Activated naive CD8-positive, alpha-beta T cell treated with anti-CD3 and anti-CD28 coated beads, Interleukin-2, amount 50 U/mL, for 16 hours (primary cell): ENCODE data around the gene GSTA1.
"Not testable (repeated sequence)": the region's sequence is repeated elsewhere in the genome, so short reads cannot be mapped to it uniquely, and the experiment has no call there.

Experiments used
- DNase-seq: peaks from one replicate; pipeline ENCODE4 v3.0.0-alpha.2; 2020; ENCODE audit warnings: low read depth, low spot score

Gene GSTA1

DNA sequence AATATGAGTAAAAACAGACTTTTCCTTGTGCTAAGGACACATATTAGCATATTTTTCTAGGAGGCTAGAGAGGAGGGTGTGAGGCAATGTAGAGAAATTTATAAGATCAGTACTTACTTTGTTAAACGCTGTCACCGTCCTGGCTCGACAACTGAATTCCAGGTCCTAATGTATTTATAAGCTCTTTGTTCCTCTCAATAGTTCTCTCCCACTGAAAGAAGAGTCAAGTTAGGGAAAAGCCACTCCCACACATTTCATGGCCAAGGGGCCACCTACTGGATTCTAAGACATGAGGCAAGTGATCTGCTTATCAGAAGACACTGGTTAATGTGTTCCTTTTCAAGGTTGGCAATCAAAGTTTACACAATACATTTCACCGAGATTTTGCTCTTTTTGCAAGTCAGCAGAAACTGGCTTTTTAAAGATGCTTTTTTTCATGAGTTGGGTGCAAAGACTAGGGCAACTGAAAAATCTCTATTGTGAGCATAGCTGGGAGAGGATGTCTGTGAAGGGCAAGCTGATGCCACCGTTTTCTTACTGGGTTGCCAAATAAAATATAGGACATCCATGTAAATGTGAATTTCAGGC, at the start of gene GSTA1:
Gene GSTA1 (minus strand): TSS at position 149 of the 588 bp plus-strand sequence. CDS start 4,549 bp downstream, outside the sequence.
- DNase-seq, result not testable (repeated sequence)

DNA sequence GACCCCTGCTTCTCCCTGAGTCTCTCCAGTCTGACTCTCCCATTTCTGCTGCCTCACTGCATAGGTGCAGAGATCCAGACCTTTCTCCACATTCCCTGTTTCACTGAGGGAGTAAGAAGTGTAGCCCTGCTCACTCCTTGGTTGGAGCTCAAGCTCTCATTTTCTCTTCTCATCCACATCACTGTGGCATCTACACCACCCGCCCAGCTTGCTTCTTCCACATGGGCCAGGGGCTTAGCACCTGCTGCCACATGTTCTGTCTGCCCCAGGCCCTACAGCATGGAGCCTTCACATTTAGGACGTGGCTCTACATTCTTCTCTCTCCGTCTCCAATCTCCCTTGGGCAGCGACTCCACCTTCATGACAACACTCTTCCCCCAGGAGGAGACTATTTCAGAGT, 45.5 kb upstream of the GSTA1 start:
- no peak for DNase-seq

DNA sequence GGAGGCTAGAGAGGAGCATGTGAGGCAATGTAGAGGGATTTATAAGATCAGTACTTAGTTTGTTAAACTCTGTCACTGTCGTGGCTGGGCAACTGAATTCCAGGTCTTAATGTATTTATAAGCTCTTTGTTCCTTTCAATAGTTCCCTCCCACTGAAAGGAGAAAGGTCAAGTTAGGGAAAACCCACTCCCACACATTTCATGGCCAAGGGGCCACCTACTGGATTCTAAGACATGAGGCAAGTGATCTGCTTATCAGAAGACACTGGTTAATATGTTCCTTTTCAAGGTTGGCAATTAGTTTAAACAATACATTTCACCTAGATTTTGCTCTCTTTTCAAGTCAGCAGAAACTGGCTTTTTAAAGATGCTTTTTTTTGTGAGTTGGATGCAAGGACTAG, 42.4 kb upstream of the GSTA1 start:
- DNase-seq, result no peak

DNA sequence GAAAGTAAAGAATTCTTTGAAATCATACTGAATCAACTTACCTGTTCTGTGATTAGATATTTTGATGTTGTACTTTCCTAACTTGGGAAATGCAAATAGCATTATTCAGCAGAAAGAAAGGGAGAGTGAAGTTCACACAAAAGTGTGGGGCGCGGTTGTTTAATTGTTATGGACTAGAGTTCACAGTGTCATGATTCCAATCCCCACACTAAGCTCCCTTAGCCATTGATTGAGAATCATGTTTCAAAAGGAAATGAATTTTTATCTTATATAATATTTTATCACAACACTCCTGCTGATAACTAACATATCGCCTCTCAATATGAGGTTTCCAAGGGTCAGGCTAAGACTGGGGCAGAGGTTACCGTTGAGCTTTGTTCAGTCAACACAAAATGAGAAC, 40.0 kb upstream of the GSTA1 start:
- no peak for DNase-seq

DNA sequence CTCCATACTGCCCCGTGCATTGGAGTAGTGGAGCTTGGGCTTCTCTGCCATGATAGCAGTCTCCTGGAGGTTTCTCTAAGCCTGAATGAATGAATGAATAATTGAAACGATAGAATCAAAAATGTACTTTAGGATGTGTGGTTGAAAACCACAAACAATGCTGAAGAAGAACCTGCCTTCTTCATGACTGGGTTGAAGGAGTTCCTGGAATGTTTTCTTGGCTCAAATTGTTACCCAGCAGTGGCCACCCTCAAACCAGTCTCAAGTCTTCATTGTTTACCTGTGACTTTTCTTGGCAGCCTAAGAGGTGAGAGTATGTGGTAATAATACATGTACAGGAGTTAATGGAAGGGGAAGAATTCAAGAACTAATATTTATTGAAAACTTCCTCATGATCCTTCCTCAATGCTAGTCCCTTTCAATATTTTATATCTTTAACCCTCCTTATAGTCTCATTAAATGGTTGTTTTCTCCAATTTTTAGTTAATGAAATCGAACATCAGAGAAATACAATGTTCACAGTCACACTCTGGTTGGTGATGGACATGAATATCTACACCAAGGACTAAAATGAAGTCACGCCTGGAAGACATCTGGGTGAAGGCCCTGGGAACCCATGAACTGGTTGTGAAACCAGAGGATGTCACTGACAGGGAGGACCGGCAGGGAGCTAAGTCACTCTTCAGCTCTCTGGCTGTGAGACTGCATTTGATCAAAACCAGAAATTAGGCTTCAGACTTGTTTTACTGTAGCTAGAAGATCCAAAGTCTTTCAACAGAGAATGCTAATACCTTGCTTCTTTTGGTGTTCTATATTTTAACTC, 37.4 kb upstream of the GSTA1 start, which contains the start of gene GSTA5:
Gene GSTA5 (minus strand): TSS at position 51 of the 823 bp plus-strand sequence.
- no peak for DNase-seq

DNA sequence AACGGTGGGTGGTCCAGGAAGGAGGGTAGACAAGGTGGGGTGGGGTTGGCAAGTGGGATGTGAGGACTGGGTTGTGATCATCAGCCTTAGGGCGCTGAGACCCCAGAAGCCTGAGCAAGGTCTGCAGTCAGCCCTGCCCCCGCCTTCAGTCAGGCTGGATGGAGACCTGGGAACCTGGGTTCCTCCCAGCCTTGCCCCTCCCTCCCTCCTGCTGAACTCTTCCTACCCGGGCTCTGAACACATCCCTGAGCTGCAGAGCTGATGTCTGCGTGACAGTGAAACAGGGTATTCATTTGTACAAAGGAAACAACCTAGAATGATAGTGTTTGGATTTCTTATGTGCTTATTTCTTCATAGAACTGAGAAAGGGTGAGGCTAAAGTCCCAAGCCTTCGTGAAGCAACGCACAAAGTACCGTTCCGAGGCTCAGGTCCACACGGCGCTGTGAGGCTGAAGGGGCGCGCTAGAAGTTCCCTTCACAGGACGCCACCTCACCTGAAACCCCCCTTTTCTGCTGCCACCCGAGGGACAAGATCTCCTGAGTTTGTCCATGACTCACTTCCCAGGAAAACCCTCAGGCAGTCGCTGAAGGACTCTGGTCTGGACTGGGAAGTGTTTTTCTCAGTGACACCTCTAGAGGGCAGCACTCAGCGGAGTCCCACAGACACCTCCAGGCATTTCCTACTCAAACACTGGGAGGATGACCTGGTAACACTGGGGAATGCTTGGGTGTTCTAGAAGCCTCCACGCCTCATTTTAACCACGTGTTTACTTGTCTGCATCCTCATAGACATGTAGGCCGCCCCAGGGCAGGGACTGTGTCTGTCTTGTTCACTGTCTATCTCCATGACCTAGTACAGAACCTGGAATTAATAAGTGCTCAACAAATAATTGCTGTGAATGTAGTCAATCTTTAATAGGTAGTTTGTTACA, 35.8 kb upstream of the GSTA1 start:
- DNase-seq, result no peak

DNA sequence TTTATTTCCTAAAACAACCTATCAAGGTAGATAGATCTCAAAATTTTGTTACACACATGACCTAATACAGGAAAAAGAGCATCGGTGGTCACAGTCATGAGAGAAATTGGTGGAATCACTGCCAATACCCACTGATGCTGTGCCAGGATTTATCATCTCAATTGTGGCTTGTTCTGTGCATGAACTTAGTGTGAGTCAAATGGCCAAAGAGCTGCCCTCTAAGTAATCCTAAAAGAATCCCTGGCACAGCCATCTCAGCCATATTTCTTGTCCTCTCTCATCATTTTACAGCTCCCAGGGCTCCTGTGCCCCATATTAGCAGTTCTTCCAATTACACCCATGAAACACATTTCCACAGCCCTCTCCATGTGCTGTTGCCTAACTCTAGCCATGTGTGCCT, 30.9 kb upstream of the GSTA1 start:
- no peak for DNase-seq

DNA sequence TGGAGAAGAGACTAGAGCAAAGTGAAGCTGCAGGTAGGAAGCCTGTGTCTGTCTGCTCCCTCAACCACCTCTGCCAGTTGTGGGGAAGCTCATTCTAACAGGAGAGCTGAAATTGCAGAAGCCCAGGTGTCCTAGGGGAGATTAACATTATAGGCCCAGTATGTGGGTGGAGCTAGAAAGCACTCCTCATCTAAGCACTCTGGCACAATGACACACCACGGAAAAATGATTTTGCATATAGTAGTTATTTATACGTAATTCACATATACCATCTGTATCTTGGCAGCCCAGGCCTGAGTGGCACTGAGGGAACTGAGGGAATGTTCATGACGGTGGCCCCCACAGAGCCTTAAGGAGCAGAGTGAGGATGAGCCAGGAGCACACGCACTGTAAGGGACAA, 27.3 kb upstream of the GSTA1 start:
- not testable (repeated sequence) for DNase-seq

DNA sequence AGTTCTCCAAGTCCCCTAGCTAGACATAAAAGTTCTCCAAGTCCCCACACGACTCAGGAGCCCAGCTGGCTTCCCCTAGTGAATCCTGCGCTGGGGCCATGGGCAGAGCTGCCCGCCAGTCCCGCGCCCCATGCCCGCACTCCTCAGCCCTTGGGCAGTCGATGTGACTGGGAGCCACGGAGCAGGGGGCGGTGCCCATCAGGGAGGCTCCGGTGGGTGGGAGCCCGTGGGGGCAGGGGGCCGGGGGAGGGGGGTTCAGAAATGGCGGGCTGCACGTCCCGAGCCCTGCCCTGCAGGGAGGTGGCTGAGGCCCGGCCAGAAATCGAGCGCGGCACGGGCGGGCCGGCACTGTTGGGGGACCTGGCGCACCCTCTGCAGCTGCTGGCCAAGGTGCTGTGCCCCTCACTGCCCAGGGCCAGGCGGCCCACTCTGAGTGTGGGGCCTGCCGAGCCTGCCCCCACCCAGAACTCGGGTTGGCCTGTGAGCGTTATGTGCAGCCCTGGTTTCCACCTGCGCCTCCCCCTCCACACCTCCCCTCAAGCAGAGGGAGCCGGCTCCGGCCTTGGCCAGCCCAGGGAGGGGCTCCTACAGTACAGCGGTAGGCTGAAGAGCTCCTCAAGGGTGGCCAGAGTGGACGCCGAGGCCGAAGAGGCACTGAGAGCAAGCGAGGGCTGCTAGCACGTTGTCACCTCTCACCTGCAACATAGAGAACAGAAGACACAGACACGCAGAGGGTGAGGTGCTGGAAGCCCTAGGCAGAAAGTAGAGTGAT, 25.6 kb upstream of the GSTA1 start:
- no peak for DNase-seq

DNA sequence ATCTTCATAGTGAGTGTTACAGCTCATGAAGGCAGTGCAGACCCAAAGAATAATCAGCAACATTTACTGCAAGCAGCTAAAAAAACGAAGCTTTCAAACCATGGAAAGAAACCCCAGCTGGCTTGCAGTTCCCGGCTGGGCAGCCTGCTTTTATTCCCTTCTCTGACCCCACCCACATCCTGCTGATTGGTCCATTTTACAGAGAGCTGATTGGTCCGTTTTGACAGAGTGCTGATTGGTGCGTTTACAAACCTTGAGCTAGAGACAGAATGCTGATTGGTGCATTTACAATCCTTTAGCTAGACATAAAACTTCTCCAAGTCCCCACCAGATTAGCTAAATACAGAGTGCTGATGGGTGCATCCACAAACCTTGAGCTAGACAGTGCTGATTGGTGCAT, 25.0 kb upstream of the GSTA1 start:
- not testable (repeated sequence) for DNase-seq

DNA sequence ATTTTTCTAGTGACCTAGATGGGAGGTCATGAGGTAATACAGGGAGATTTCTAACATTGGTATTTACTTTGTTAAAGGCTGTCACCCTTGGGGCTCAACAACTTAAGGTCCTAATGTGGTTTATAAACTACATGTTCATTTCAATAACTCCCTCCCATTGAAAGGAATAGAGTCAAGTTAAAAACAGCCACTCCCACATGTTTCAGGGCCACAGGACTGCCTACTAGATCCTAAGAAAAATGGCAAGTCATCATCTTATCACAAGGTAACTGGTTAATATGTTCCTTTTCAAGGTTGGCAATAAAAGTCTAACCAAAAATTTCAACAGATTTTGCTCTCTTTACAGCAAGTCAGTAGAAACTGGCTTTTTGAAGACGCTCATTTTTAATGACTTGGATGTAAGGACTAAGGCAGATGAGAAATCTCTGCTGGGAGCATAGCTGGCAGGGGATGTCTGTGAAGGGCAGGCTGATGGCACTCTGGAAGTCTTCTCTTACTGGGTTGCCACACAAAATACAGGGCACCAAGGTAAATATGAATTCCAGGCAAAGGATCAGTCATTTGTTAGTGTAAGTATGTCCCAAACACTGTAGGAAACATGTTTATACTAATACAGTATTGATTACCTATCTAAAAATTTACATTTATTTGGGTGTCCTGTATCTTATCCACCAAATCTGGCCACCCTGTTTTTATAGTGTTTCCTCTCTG, 23.6 kb upstream of the GSTA1 start:
- DNase-seq, result not testable (repeated sequence)

DNA sequence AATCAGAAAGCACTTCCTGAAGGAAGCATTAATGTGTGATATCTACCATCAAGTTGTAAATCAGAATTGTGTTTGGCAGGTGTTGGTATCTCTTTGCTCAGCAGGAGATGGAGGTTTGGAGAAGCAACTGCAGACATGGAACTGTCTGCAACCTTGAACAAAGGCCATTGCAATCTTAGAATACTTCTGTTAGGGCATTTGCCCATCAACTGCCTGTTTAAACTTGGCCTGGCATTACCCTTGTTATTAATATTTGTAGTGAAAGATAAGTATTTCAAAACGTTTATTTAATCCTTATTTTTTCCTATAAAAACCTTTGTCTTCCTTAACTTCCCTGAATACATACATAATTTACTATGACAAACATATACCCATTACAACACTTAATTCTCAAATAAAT, 22.9 kb upstream of the GSTA1 start:
- no peak for DNase-seq

DNA sequence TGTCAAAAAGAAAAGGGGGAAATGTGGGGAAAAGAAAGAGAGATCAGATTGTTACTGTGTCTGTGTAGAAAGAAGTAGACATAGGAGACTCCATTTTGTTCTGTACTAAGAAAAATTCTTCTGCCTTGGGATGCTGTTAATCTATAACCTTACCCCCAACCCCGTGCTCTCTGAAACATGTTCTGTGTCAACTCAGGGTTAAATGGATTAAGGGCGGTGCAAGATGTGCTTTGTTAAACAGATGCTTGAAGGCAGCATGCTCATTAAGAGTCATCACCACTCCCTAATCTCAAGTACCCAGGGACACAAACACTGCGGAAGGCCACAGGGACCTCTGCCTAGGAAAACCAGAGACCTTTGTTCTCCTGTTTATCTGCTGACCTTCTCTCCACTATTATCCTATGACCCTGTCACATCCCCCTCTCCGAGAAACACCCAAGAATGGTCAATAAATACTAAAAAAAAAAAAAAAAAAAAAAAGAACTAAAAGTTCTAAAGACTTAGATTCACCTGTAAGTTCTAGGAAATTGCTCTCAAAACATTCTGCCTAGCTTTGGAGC, 22.4 kb upstream of the GSTA1 start:
- not testable (repeated sequence) for DNase-seq

DNA sequence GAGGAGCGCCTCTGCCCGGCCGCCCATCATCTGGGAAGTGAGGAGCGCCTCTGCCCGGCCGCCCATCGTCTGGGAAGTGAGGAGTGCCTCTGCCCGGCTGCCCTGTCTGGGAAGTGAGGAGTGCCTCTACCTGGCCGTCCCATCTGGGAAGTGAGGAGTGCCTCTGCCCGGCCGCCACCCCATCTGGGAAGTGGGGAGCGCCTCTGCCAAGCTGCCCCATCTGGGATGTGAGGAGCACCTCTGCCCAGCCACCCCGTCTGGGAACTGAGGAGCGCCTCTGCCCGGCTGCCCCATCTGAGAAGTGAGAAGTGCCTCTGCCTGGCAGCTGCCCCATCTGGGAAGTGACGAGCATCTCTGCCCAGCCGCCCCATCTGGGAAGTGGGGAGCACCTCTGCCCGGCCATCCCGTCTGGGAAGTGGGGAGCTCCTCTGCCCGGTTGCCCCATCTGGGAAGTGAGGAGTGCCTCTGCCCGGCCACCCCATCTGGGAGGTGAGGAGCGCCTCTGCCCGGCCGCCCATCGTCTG, 21.7 kb upstream of the GSTA1 start:
- DNase-seq, result not testable (repeated sequence)

DNA sequence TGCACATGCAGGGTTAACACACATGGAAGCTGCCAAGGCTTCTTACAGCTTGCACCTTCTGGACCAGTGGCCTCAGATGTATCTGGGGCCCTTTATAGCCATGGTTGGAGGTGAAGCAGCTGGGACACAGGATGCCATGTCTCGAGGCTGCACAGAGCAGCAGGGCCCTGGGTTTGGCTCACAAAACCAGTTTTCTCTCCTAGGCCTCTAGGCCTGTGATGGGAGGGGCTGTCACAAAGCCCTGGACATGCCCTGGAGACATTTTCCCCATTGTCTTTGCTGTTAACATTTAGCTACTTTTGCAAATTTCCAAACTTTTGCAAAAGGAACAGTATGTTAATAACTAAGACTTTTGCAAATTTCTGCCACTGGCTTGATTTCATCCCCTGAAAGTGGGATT, 18.2 kb upstream of the GSTA1 start:
- DNase-seq, result no peak

DNA sequence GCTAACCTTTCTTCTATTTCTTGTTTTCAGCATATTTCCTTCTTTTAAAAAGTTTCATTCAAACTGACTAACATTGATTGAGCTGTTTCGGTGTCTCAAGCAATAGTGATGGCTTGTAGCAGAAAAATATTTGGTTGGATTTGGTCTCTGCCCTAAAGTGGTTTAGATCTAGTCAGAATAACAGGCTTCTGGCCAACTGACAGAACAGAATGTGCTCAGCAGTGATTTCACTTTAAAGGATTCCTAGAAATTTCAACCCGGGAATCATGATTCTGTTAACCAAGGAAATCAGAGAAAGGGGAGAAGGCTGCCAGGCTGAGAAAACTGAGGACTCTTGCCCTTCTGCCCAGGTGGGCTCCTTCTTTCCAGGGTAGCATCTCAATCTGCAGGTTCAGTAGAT, 16.6 kb upstream of the GSTA1 start:
- DNase-seq, result no peak

DNA sequence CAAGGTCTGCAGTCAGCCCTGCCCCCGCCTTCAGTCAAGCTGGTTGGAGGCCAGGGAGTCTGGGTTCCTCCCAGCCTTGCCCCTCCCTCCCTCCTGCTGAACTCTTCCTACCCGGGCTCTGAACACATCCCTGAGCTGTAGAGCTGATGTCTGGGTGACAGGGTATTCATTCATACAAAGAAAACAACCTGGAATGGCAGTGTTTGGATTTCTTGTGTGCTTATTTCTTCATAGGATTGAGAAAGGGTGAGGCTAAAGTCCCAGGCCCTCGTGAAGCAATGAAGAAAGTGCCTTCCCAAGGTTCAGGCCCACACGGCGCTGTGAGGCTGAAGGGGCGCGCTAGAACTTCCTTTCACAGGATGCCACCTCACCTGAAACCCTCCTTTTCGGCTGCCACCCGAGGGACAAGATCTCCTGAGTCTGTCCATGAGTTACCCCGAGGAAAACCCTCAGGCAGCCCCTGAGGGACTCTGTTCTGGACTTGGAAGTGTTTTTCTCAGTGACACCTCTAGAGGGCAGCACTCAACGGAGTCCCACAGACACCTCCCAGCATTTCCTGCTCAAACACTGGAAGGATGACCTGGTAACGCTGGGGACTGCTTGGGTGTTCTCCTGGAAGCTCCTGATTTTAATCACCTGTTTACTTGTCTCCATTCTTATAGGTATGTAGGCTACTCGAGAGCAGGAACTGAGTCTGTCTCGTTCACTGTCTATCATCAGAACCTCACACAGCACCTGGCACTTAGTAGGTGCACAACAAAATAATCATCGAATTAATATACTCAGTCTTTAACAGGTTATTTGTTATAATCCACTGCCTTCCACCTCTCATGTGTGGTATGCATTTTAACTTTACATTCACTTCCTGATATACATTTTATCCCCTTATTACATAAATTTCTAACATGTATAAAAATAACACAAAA, 11.8 kb upstream of the GSTA1 start:
- DNase-seq, result no peak

DNA sequence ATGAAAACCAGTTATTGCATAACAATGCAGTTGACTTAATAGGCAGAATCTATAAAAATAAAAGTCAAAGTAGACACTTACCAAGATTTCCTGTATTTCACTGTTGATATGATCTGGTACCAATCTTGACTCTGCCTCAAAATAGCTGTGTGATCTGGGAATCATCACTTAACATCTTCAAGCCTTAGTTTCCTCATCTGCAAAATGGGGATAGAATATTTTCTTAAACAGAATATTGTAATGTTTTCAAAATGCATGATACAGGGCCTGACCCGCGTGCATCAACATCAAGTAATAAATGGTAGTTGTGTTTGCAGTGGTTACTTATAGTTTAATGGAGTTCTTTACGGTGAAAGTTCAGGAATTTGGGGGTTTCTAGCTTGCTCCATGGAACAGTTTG, 10.9 kb upstream of the GSTA1 start:
- DNase-seq, result not testable (repeated sequence)

DNA sequence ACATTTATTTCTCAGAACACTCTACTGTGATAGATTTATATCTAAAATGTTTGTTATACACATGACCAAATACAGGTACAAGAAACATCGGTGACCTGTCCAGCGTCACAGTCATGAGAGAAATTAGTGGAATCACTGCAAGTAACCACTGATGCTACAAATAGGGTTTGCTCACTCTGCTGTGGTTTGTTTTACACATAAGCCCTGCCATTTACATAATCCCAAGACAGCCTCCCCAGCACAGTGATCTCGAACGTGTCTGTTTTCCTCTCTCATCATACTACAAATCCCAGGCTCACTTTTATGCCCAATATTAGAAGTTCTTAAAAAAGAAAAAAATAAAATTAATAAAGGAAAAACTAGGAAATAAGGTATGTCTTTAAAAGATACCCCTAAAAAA, 6.2 kb upstream of the GSTA1 start:
- DNase-seq, result not testable (repeated sequence)
